Parathyroid adenoma (tissue), 2 donors: ENCODE results near the gene TAS2R1.

ENCODE experiments used
- H2AFZ ChIP-seq: fragments of 300-600 bp; sonication (generic); one replicate; pipeline ENCODE4 v1.7.0; 2017; ENCODE audit warnings: antibody characterized with exemption, mild to moderate bottlenecking
- H3K27ac ChIP-seq: fragments of 300-600 bp; sonication (generic); one replicate; pipeline ENCODE4 v1.7.0; 2017
- H3K27me3 ChIP-seq: fragments of 300-600 bp; sonication (generic); one replicate; pipeline ENCODE4 v1.7.0; 2017; ENCODE audit warnings: low read length; ENCODE audit not compliant: control insufficient read depth, insufficient read depth
- H3K36me3 ChIP-seq: fragments of 300-600 bp; sonication (generic); one replicate; pipeline ENCODE4 v1.7.0; 2017; ENCODE audit warnings: low read length; ENCODE audit not compliant: control insufficient read depth, insufficient read depth
- H3K4me1 ChIP-seq: fragments of 300-600 bp; sonication (generic); one replicate; pipeline ENCODE4 v1.7.0; 2017; ENCODE audit warnings: control low read depth
- H3K4me2 ChIP-seq: fragments of 300-600 bp; sonication (generic); one replicate; pipeline ENCODE4 v1.7.0; 2017; ENCODE audit warnings: low read length
- H3K4me3 ChIP-seq: fragments of 300-600 bp; sonication (generic); one replicate; pipeline ENCODE4 v1.7.0; 2017; ENCODE audit warnings: low read depth, low read length
- H3K79me2 ChIP-seq: fragments of 300-600 bp; sonication (generic); one replicate; pipeline ENCODE4 v1.7.0; 2017; ENCODE audit warnings: control low read depth
- H3K9ac ChIP-seq: fragments of 300-600 bp; sonication (generic); one replicate; pipeline ENCODE4 v1.7.0; 2017; ENCODE audit warnings: mild to moderate bottlenecking
- H3K9me3 ChIP-seq: fragments of 300-600 bp; sonication (generic); one replicate; pipeline ENCODE4 v1.7.0; 2017; ENCODE audit warnings: low read length; ENCODE audit not compliant: control insufficient read depth
- CTCF ChIP-seq: fragments of 300-600 bp; sonication (generic); IDR thresholded peaks from one replicate; pipeline ENCODE4 v1.7.0; 2017; ENCODE audit warnings: antibody characterized with exemption, mild to moderate bottlenecking
- donor health status: primary hyperparathyroidism.

Gene TAS2R1

GRCh38 chr5:9653811-9654210 lies 23.7 kb upstream of the TAS2R1 start:
- H3K4me1 ChIP-seq, result no peaks in the 10 kb centered on the region
- H3K27ac ChIP-seq, result no peak overlapping the region
- no peak overlapping the region for H3K4me3 ChIP-seq
- no peak overlapping the region for H2AFZ ChIP-seq
- no peak overlapping the region for H3K4me2 ChIP-seq
- no peak overlapping the region for H3K9ac ChIP-seq
- no peak for TF ChIP-seq CTCF
- H3K36me3 ChIP-seq, result no peaks in the 10 kb centered on the region
- H3K79me2 ChIP-seq, result no peaks in the 10 kb centered on the region
- H3K9me3 ChIP-seq, result no peaks in the 10 kb centered on the region
- H3K27me3 ChIP-seq, result no peaks in the 10 kb centered on the region

GRCh38 chr5:9653061-9653460 lies 22.9 kb upstream of the TAS2R1 start:
- Histone ChIP-seq H3K9ac (no peak overlapping the region), H2AFZ (no peak overlapping the region), H3K9me3 (no peaks in the 10 kb centered on the region), H3K4me2 (no peak overlapping the region), H3K4me1 (no peaks in the 10 kb centered on the region), H3K36me3 (no peaks in the 10 kb centered on the region), H3K4me3 (no peak overlapping the region), H3K27me3 (no peaks in the 10 kb centered on the region), H3K27ac (no peak overlapping the region), H3K79me2 (no peaks in the 10 kb centered on the region)
- no peak for TF ChIP-seq CTCF

GRCh38 chr5:9652295-9652694 lies 22.1 kb upstream of the TAS2R1 start:
- no peak overlapping the region for H3K4me2 ChIP-seq
- H3K27me3 ChIP-seq, result no peaks in the 10 kb centered on the region
- H3K27ac ChIP-seq, result no peak overlapping the region
- H3K79me2 ChIP-seq, result no peaks in the 10 kb centered on the region
- H3K36me3 ChIP-seq, result no peaks in the 10 kb centered on the region
- no peak for TF ChIP-seq CTCF
- no peaks in the 10 kb centered on the region for H3K9me3 ChIP-seq
- no peak overlapping the region for H3K4me3 ChIP-seq
- no peak overlapping the region for H3K9ac ChIP-seq
- H2AFZ ChIP-seq, result no peak overlapping the region
- H3K4me1 ChIP-seq, result no peaks in the 10 kb centered on the region

- Histone ChIP-seq H3K36me3 (no peaks in the 10 kb centered on the region), H3K9me3 (no peaks in the 10 kb centered on the region), H3K4me3 (no peak overlapping the region), H3K4me1 (no peaks in the 10 kb centered on the region), H3K27ac (no peak overlapping the region), H2AFZ (no peak overlapping the region), H3K4me2 (no peak overlapping the region), H3K9ac (no peak overlapping the region), H3K79me2 (no peaks in the 10 kb centered on the region), H3K27me3 (no peaks in the 10 kb centered on the region)
- TF ChIP-seq CTCF, result no peak
These were observed 16.7 kb upstream of the TAS2R1 start for GRCh38 chr5:9646843-9647242.

- H3K36me3 ChIP-seq, result no peaks in the 10 kb centered on the region
- no peak overlapping the region for H3K27ac ChIP-seq
- no peaks in the 10 kb centered on the region for H3K9me3 ChIP-seq
- H3K4me3 ChIP-seq, result no peak overlapping the region
- H3K79me2 ChIP-seq, result no peaks in the 10 kb centered on the region
- no peak overlapping the region for H3K9ac ChIP-seq
- TF ChIP-seq CTCF, result no peak
- H3K4me2 ChIP-seq, result no peak overlapping the region
- no peaks in the 10 kb centered on the region for H3K27me3 ChIP-seq
- no peaks in the 10 kb centered on the region for H3K4me1 ChIP-seq
- no peak overlapping the region for H2AFZ ChIP-seq
These were observed 14.5 kb upstream of the TAS2R1 start for GRCh38 chr5:9644630-9645029.
